GM23338 (cell line): ENCODE results near the gene SHISA6. TPM values are rescaled to one million over a fixed set of nuclear protein-coding genes. Genes with fewer than 3 reads are reported as not detected.

ENCODE experiments used
- ATAC-seq: fragments of 200-7000 bp; cut with Tn5 transposase; 3 replicates; pipeline ENCODE4 v1.9.1; 2020
- DNase-seq: peaks from one replicate; pipeline ENCODE4 v3.0.0-alpha.2; 2015; ENCODE audit warnings: low spot score
- H2AFZ ChIP-seq: fragments of 200-600 bp; sonication (generic); 2 replicates; pipeline ENCODE4 v1.8.0; 2016; ENCODE audit warnings: antibody characterized with exemption, mild to moderate bottlenecking, moderate library complexity
- H3F3A ChIP-seq: fragments of 200-600 bp; sonication (generic); replicated peaks from 2 replicates; pipeline ENCODE4 v1.8.0; 2017; ENCODE audit warnings: antibody characterized with exemption, mixed run types, low read depth
- H3K27ac ChIP-seq: fragments of 200-600 bp; sonication (generic); 2 replicates; pipeline ENCODE4 v1.6.1; 2016; ENCODE audit warnings: low read depth
- H3K27me3 ChIP-seq: fragments of 200-600 bp; sonication (generic); 2 replicates; pipeline ENCODE4 v1.8.0; 2016; ENCODE audit warnings: mild to moderate bottlenecking, mixed run types, moderate library complexity; ENCODE audit not compliant: insufficient read depth
- H3K36me3 ChIP-seq: fragments of 200-600 bp; sonication (generic); 2 replicates; pipeline ENCODE4 v1.8.0; 2016; ENCODE audit warnings: mild to moderate bottlenecking; ENCODE audit not compliant: insufficient read depth
- H3K4me1 ChIP-seq: fragments of 200-600 bp; sonication (generic); 2 replicates; pipeline ENCODE4 v1.8.0; 2016; ENCODE audit warnings: mild to moderate bottlenecking, moderate library complexity; ENCODE audit not compliant: insufficient read depth
- H3K4me2 ChIP-seq: fragments of 200-600 bp; sonication (generic); 2 replicates; pipeline ENCODE4 v1.7.1; 2017; ENCODE audit warnings: mixed run types
- H3K4me3 ChIP-seq: fragments of 200-600 bp; sonication (generic); 2 replicates; pipeline ENCODE4 v1.6.1; 2016; ENCODE audit warnings: mixed run types
- H3K79me2 ChIP-seq: fragments of 200-600 bp; sonication (generic); replicated peaks from 2 replicates; pipeline ENCODE4 v1.8.0; 2017; ENCODE audit warnings: mild to moderate bottlenecking; ENCODE audit not compliant: insufficient read depth
- H3K9me2 ChIP-seq: fragments of 200-600 bp; sonication (generic); 2 replicates; pipeline ENCODE4 v1.8.0; 2017; ENCODE audit not compliant: insufficient read depth
- H4K20me1 ChIP-seq: fragments of 200-600 bp; sonication (generic); replicated peaks from 2 replicates; pipeline ENCODE4 v1.8.0; 2017; ENCODE audit warnings: mild to moderate bottlenecking; ENCODE audit not compliant: insufficient read depth
- H3K27ac Mint-ChIP-seq: 2 replicates; pipeline ENCODE4 v1.8.0; 2020; ENCODE audit warnings: inconsistent platforms, mild to moderate bottlenecking, moderate library complexity, mixed read lengths
- H3K27me3 Mint-ChIP-seq: 3 replicates; pipeline ENCODE4 v1.8.0; 2022; ENCODE audit warnings: low read depth, mild to moderate bottlenecking, moderate library complexity, mixed read lengths, inconsistent platforms; ENCODE audit not compliant: insufficient read depth, poor library complexity
- H3K36me3 Mint-ChIP-seq: 3 replicates; pipeline ENCODE4 v1.8.0; 2021; ENCODE audit warnings: low read depth, mild to moderate bottlenecking, inconsistent platforms, moderate library complexity, mixed read lengths
- H3K4me1 Mint-ChIP-seq: 3 replicates; pipeline ENCODE4 v1.8.0; 2020; ENCODE audit warnings: mild to moderate bottlenecking, inconsistent platforms, mixed read lengths
- H3K4me3 Mint-ChIP-seq: 3 replicates; pipeline ENCODE4 v1.8.0; 2021; ENCODE audit warnings: moderate library complexity, mild to moderate bottlenecking, inconsistent platforms, mixed read lengths
- H3K9me3 Mint-ChIP-seq: 3 replicates; pipeline ENCODE4 v1.8.0; 2020; ENCODE audit warnings: moderate library complexity, mild to moderate bottlenecking, inconsistent platforms, mixed read lengths
- EZH2 ChIP-seq: fragments of 200-600 bp; sonication (generic); IDR thresholded peaks from one replicate; pipeline ENCODE4 v1.8.0; 2017; ENCODE audit warnings: antibody characterized with exemption, mild to moderate bottlenecking, low read depth; ENCODE audit not compliant: unreplicated experiment
- JUNB ChIP-seq: IDR thresholded peaks from one replicate; pipeline ENCODE4 v1.6.1; 2016; ENCODE audit warnings: antibody characterized with exemption; ENCODE audit not compliant: unreplicated experiment
- POLR2AphosphoS5 ChIP-seq: IDR thresholded peaks from 2 replicates; pipeline ENCODE4 v1.6.1; 2016; ENCODE audit warnings: antibody characterized with exemption, low read depth
- STAT1 ChIP-seq: IDR thresholded peaks from one replicate; pipeline ENCODE4 v1.6.1; 2016; ENCODE audit warnings: antibody characterized with exemption; ENCODE audit not compliant: unreplicated experiment
- ZNF331 ChIP-seq: fragments of 250-450 bp; sonication (Bioruptor Pico); IDR thresholded peaks from 2 replicates; pipeline ENCODE4 v1.5.0; 2020; ENCODE audit warnings: low read depth, mild to moderate bottlenecking, moderate library complexity
- ZNF462 ChIP-seq: fragments of 250-450 bp; sonication (Bioruptor Pico); IDR thresholded peaks from 2 replicates; pipeline ENCODE4 v1.5.0; 2020; ENCODE audit warnings: mild to moderate bottlenecking, moderate library complexity
- polyA plus RNA-seq: library from polyadenylated mRNA; unstranded; fragments of >200 nt; fragmentation: Nextera tagmentation; extraction: Ambion mirVana; gene quantifications from 2 replicates; pipeline ENCODE4 v1.2.1, GENCODE V29; 2016
- total RNA-seq: library from RNA; depleted of rRNA; stranded (reverse); fragments of >200 nt; shearing (Covaris generic); gene quantifications from 2 replicates; pipeline ENCODE4 v1.2.3, GENCODE V29; 2014
- TF ChIP-seq, protein P1 (sequence below), 2 experiments: fragments of 200-600 bp in 1 of 2; sonication (generic) in 1 of 2; conservative IDR thresholded peaks; 2 replicates each; pipeline versions ENCODE4 v1.5.1 to v1.6.1; 2016 to 2017; ENCODE audit warnings: antibody characterized with exemption in 2 of 2, low read depth in 2 of 2, mild to moderate bottlenecking in 2 of 2, moderate library complexity in 1 of 2

SHISA6 gene
- total and polyA plus RNA-seq, 2 experiments from 2014 or later, result 0.52 TPM; not detected in 1

GRCh38 chr17:11553135-11553534 is 312.1 kb downstream of the SHISA6 start:
- no peak overlapping the region; the same call in 1 of the 2 replicates for H3K4me3 ChIP-seq
- no peak overlapping the region for H3K27ac ChIP-seq
- no peaks in the 10 kb centered on the region for H4K20me1 ChIP-seq
- H3K4me1 Mint-ChIP-seq, result no peaks in the 10 kb centered on the region
- no peak overlapping the region for H2AFZ ChIP-seq
- H3K27me3 Mint-ChIP-seq, result no peaks in the 10 kb centered on the region
- no peak overlapping the region for H3K27ac Mint-ChIP-seq
- H3F3A ChIP-seq, result no peaks in the 10 kb centered on the region
- H3K4me1 ChIP-seq, result no peaks in the 10 kb centered on the region
- no peak overlapping the region for H3K4me2 ChIP-seq
- peaks cover 53% of the 10 kb centered on the region for H3K36me3 Mint-ChIP-seq
- TF ChIP-seq, protein P1, sequence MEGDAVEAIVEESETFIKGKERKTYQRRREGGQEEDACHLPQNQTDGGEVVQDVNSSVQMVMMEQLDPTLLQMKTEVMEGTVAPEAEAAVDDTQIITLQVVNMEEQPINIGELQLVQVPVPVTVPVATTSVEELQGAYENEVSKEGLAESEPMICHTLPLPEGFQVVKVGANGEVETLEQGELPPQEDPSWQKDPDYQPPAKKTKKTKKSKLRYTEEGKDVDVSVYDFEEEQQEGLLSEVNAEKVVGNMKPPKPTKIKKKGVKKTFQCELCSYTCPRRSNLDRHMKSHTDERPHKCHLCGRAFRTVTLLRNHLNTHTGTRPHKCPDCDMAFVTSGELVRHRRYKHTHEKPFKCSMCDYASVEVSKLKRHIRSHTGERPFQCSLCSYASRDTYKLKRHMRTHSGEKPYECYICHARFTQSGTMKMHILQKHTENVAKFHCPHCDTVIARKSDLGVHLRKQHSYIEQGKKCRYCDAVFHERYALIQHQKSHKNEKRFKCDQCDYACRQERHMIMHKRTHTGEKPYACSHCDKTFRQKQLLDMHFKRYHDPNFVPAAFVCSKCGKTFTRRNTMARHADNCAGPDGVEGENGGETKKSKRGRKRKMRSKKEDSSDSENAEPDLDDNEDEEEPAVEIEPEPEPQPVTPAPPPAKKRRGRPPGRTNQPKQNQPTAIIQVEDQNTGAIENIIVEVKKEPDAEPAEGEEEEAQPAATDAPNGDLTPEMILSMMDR (conservative IDR thresholded peaks at IDR 0.05; ENCODE audit: low read depth in 2 of 2), result no peak
- TF ChIP-seq JUNB, result no peak
- TF ChIP-seq POLR2AphosphoS5, result no peak
- TF ChIP-seq STAT1, result no peak
- H3K79me2 ChIP-seq, result no peaks in the 10 kb centered on the region
- ATAC-seq (no peak), DNase-seq (no peak)
- no peaks in the 10 kb centered on the region for H3K27me3 ChIP-seq
- H3K36me3 ChIP-seq, result no peaks in the 10 kb centered on the region
- no peaks in the 10 kb centered on the region for H3K9me2 ChIP-seq
- H3K9me3 Mint-ChIP-seq, result peaks cover 98% of the 10 kb centered on the region
- H3K4me3 Mint-ChIP-seq, result no peak overlapping the region

DNA sequence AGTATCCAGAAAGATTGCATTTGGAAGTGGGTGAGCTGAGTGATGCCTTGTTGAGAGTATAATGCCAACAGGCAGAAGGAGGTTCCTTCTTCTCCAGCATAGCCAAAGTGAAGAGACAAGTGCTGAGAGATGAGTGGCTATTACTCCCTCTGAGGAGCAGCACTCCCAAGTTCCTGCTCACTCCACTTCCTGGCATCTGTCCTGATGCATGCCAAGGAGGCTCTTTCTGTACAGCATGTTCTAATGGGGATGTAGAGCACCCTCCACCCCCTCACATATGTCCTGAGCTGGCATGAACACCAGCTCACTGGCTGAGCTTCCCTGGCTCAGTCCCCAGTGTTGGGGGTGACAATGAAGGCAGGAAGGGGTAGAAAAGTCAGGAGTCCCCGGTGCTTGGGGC is 313.0 kb downstream of the SHISA6 start:
- peaks cover 54% of the 10 kb centered on the region for H3K36me3 Mint-ChIP-seq

More for the DNA sequence above, 313.0 kb downstream of the SHISA6 start:
- Mint-ChIP-seq H3K9me3 (peaks cover 98% of the 10 kb centered on the region), H3K4me1 (no peaks in the 10 kb centered on the region), H3K27ac (no peak overlapping the region), H3K27me3 (no peaks in the 10 kb centered on the region), H3K4me3 (no peak overlapping the region)
- TF ChIP-seq ZNF462 (no peak), ZNF331 (CRISPR knock-in tag) (no peak), STAT1 (no peak), EZH2 (no peak)
- no peaks in the 10 kb centered on the region for H4K20me1 ChIP-seq
- H3K27me3 ChIP-seq, result no peaks in the 10 kb centered on the region
- DNase-seq, result no peak
- H3K27ac ChIP-seq, result no peak overlapping the region
- H3K79me2 ChIP-seq, result no peaks in the 10 kb centered on the region
- no peaks in the 10 kb centered on the region for H3F3A ChIP-seq
- no peak overlapping the region for H2AFZ ChIP-seq
- ATAC-seq, result no peak
- no peak overlapping the region for H3K4me3 ChIP-seq
- no peaks in the 10 kb centered on the region for H3K9me2 ChIP-seq
- H3K36me3 ChIP-seq, result no peaks in the 10 kb centered on the region
- no peaks in the 10 kb centered on the region for H3K4me1 ChIP-seq
- H3K4me2 ChIP-seq, result no peak overlapping the region
